T-helper 2 cell treated with Interferon-gamma antibody and Interleukin-4, amounts not matched to agents 5 μg/mL and 100 μg/mL, for 36 hours (primary cell): ENCODE results near the gene RGS17.

Source experiments
- DNase-seq: peaks from one replicate; pipeline ENCODE4 v3.0.0; 2021; ENCODE audit warnings: low spot score
- H3K27ac Mint-ChIP-seq: one replicate; pipeline ENCODE4 v1.8.0; 2021; ENCODE audit warnings: mild to moderate bottlenecking, mixed read lengths
- H3K27me3 Mint-ChIP-seq: one replicate; pipeline ENCODE4 v1.8.0; 2021; ENCODE audit warnings: low read depth, mixed read lengths
- H3K36me3 Mint-ChIP-seq: one replicate; pipeline ENCODE4 v1.8.0; 2021; ENCODE audit warnings: low read depth, mixed read lengths
- H3K4me1 Mint-ChIP-seq: one replicate; pipeline ENCODE4 v1.8.0; 2021; ENCODE audit warnings: low read depth, mixed read lengths
- H3K4me3 Mint-ChIP-seq: one replicate; pipeline ENCODE4 v1.8.0; 2022; ENCODE audit warnings: mild to moderate bottlenecking, moderate library complexity, mixed read lengths
- H3K9me3 Mint-ChIP-seq: one replicate; pipeline ENCODE4 v1.8.0; 2021; ENCODE audit warnings: mixed read lengths

Gene RGS17

GRCh38 chr6:153086225-153086990, 44.7 kb downstream of the RGS17 start:
- H3K36me3 Mint-ChIP-seq, result no peaks in the 10 kb centered on the region
- no peaks in the 10 kb centered on the region for H3K27me3 Mint-ChIP-seq
- no peaks in the 10 kb centered on the region for H3K4me1 Mint-ChIP-seq
- H3K27ac Mint-ChIP-seq, result no peak overlapping the region
- H3K9me3 Mint-ChIP-seq, result no peaks in the 10 kb centered on the region
- no peak overlapping the region for H3K4me3 Mint-ChIP-seq
- no peak for DNase-seq

GRCh38 chr6:153085239-153085638, 45.8 kb downstream of the RGS17 start:
- Mint-ChIP-seq H3K27ac (no peak overlapping the region), H3K4me3 (no peak overlapping the region), H3K27me3 (no peaks in the 10 kb centered on the region), H3K36me3 (no peaks in the 10 kb centered on the region), H3K4me1 (no peaks in the 10 kb centered on the region), H3K9me3 (no peaks in the 10 kb centered on the region)
- DNase-seq, result no peak

GRCh38 chr6:153084393-153084792, 46.7 kb downstream of the RGS17 start:
- Mint-ChIP-seq H3K27ac (no peak overlapping the region), H3K27me3 (no peaks in the 10 kb centered on the region)
- DNase-seq, result no peak

GRCh38 chr6:153083869-153084268, 47.2 kb downstream of the RGS17 start:
- H3K36me3 Mint-ChIP-seq, result no peaks in the 10 kb centered on the region
- no peaks in the 10 kb centered on the region for H3K9me3 Mint-ChIP-seq
- H3K4me3 Mint-ChIP-seq, result no peak overlapping the region
- no peak for DNase-seq
- H3K4me1 Mint-ChIP-seq, result no peaks in the 10 kb centered on the region
- no peaks in the 10 kb centered on the region for H3K27me3 Mint-ChIP-seq
- H3K27ac Mint-ChIP-seq, result no peak overlapping the region

More at GRCh38 chr6:153084393-153084792, 46.7 kb downstream of the RGS17 start:
- Mint-ChIP-seq H3K36me3 (no peaks in the 10 kb centered on the region), H3K4me3 (no peak overlapping the region), H3K9me3 (no peaks in the 10 kb centered on the region), H3K4me1 (no peaks in the 10 kb centered on the region)

GRCh38 chr6:153081914-153082313, 49.2 kb downstream of the RGS17 start:
- no peak for DNase-seq
- Mint-ChIP-seq H3K27ac (no peak overlapping the region), H3K4me3 (no peak overlapping the region), H3K9me3 (no peaks in the 10 kb centered on the region), H3K27me3 (no peaks in the 10 kb centered on the region), H3K4me1 (no peaks in the 10 kb centered on the region), H3K36me3 (no peaks in the 10 kb centered on the region)

- DNase-seq, result no peak
- H3K4me1 Mint-ChIP-seq, result no peaks in the 10 kb centered on the region
- no peaks in the 10 kb centered on the region for H3K9me3 Mint-ChIP-seq
- H3K27ac Mint-ChIP-seq, result no peak overlapping the region
- no peaks in the 10 kb centered on the region for H3K27me3 Mint-ChIP-seq
- no peaks in the 10 kb centered on the region for H3K36me3 Mint-ChIP-seq
- H3K4me3 Mint-ChIP-seq, result no peak overlapping the region
These were observed 54.7 kb downstream of the RGS17 start for GRCh38 chr6:153076431-153076830.

- no peaks in the 10 kb centered on the region for H3K36me3 Mint-ChIP-seq
- DNase-seq, result no peak
- no peaks in the 10 kb centered on the region for H3K9me3 Mint-ChIP-seq
- H3K4me3 Mint-ChIP-seq, result no peak overlapping the region
- H3K27me3 Mint-ChIP-seq, result no peaks in the 10 kb centered on the region
- H3K27ac Mint-ChIP-seq, result no peak overlapping the region
- H3K4me1 Mint-ChIP-seq, result no peaks in the 10 kb centered on the region
These were observed 56.3 kb downstream of the RGS17 start for GRCh38 chr6:153074761-153075160.

- no peak for DNase-seq
- Mint-ChIP-seq H3K4me3 (no peak overlapping the region), H3K27ac (no peak overlapping the region), H3K27me3 (no peaks in the 10 kb centered on the region), H3K36me3 (no peaks in the 10 kb centered on the region), H3K4me1 (no peaks in the 10 kb centered on the region), H3K9me3 (no peaks in the 10 kb centered on the region)
These were observed 57.2 kb downstream of the RGS17 start for GRCh38 chr6:153073841-153074240.

GRCh38 chr6:153070756-153071155, 60.3 kb downstream of the RGS17 start:
- Mint-ChIP-seq H3K9me3 (no peaks in the 10 kb centered on the region), H3K27ac (no peak overlapping the region), H3K4me3 (no peak overlapping the region), H3K4me1 (no peaks in the 10 kb centered on the region), H3K36me3 (no peaks in the 10 kb centered on the region), H3K27me3 (no peaks in the 10 kb centered on the region)
- no peak for DNase-seq

- H3K36me3 Mint-ChIP-seq, result no peaks in the 10 kb centered on the region
- no peak overlapping the region for H3K4me3 Mint-ChIP-seq
- H3K27me3 Mint-ChIP-seq, result no peaks in the 10 kb centered on the region
- H3K9me3 Mint-ChIP-seq, result no peaks in the 10 kb centered on the region
- no peaks in the 10 kb centered on the region for H3K4me1 Mint-ChIP-seq
- H3K27ac Mint-ChIP-seq, result no peak overlapping the region
- DNase-seq, result no peak
These were observed 61.2 kb downstream of the RGS17 start for GRCh38 chr6:153069897-153070296.

GRCh38 chr6:153065222-153065621, 65.9 kb downstream of the RGS17 start:
- H3K4me3 Mint-ChIP-seq, result no peak overlapping the region

GRCh38 chr6:153063936-153064335, 67.1 kb downstream of the RGS17 start:
- no peak for DNase-seq
- H3K27me3 Mint-ChIP-seq, result no peaks in the 10 kb centered on the region
- no peaks in the 10 kb centered on the region for H3K9me3 Mint-ChIP-seq
- H3K27ac Mint-ChIP-seq, result no peak overlapping the region
- no peaks in the 10 kb centered on the region for H3K36me3 Mint-ChIP-seq
- H3K4me1 Mint-ChIP-seq, result no peaks in the 10 kb centered on the region
- no peak overlapping the region for H3K4me3 Mint-ChIP-seq

More at GRCh38 chr6:153065222-153065621, 65.9 kb downstream of the RGS17 start:
- DNase-seq, result no peak
- no peaks in the 10 kb centered on the region for H3K4me1 Mint-ChIP-seq
- no peaks in the 10 kb centered on the region for H3K9me3 Mint-ChIP-seq
- H3K27ac Mint-ChIP-seq, result no peak overlapping the region
- no peaks in the 10 kb centered on the region for H3K36me3 Mint-ChIP-seq
- H3K27me3 Mint-ChIP-seq, result no peaks in the 10 kb centered on the region

- Mint-ChIP-seq H3K4me1 (no peaks in the 10 kb centered on the region), H3K9me3 (no peaks in the 10 kb centered on the region), H3K27me3 (no peaks in the 10 kb centered on the region), H3K4me3 (no peak overlapping the region), H3K27ac (no peak overlapping the region), H3K36me3 (no peaks in the 10 kb centered on the region)
- no peak for DNase-seq
These were observed 68.6 kb downstream of the RGS17 start for GRCh38 chr6:153062516-153062915.

GRCh38 chr6:153059757-153060156, 71.3 kb downstream of the RGS17 start:
- no peak for DNase-seq

GRCh38 chr6:153059311-153059710, 71.8 kb downstream of the RGS17 start:
- no peak overlapping the region for H3K27ac Mint-ChIP-seq
- H3K27me3 Mint-ChIP-seq, result no peaks in the 10 kb centered on the region
- H3K36me3 Mint-ChIP-seq, result no peaks in the 10 kb centered on the region

More at GRCh38 chr6:153059757-153060156, 71.3 kb downstream of the RGS17 start:
- Mint-ChIP-seq H3K27me3 (no peaks in the 10 kb centered on the region), H3K36me3 (no peaks in the 10 kb centered on the region), H3K27ac (no peak overlapping the region), H3K9me3 (no peaks in the 10 kb centered on the region), H3K4me3 (no peak overlapping the region), H3K4me1 (no peaks in the 10 kb centered on the region)

More at GRCh38 chr6:153059311-153059710, 71.8 kb downstream of the RGS17 start:
- Mint-ChIP-seq H3K4me1 (no peaks in the 10 kb centered on the region), H3K9me3 (no peaks in the 10 kb centered on the region), H3K4me3 (no peak overlapping the region)
- DNase-seq, result no peak
